ENCODE measurements around the gene KSR1.

Gene KSR1

DNA sequence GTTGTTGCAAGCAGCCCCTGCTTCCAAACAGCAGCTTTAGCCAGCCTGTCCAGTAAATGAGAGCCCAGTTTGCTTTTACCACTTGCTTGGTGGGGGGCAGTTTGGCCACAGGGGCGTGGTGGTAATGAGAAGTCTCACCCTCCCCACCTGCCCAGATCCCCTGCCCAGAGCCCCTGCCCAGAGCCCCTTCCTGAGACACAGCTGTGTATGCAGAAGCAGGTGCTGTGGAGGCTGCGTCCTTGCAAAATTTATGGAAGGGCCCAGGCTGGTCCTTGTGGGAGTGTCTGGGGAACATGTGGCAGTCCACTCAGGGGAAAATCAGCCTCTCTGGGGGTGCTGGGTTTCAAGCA lies 147.1 kb downstream of the KSR1 start:
- DNase-seq, result no peak
- no peak overlapping the region for H4K8ac ChIP-seq (ENCODE audit: low read depth, low read length)
- no peak overlapping the region for H3K23ac ChIP-seq (ENCODE audit: low read length)
- no peaks in the 10 kb centered on the region for H3K27me3 ChIP-seq (ENCODE audit: insufficient read depth, low read length, poor library complexity)
- no peak overlapping the region for H3K4me2 ChIP-seq (ENCODE audit: low read length)
- no CpG with 5 or more reads among the region's 2 CpGs for WGBS (ENCODE audit: extremely low coverage, insufficient coverage, low lambda C conversion rate)
- H3K79me2 ChIP-seq (ENCODE audit: control insufficient read depth, insufficient read depth, low read length), result no peaks in the 10 kb centered on the region
- H3K4me3 ChIP-seq (ENCODE audit: low read length), result no peak overlapping the region
- no peak overlapping the region for H4K5ac ChIP-seq (ENCODE audit: low read length)
- H3K36me3 ChIP-seq (ENCODE audit: control insufficient read depth, insufficient read depth, low read length), result peaks cover 2% of the 10 kb centered on the region
- no peak overlapping the region for H2AK5ac ChIP-seq (ENCODE audit: low read length)
- H3K27ac ChIP-seq (ENCODE audit: low read depth, low read length), result no peak overlapping the region
- no peak overlapping the region for H3K4ac ChIP-seq (ENCODE audit: low read depth, low read length)
- H3K56ac ChIP-seq (ENCODE audit: low read length), result no peak overlapping the region
- no peak overlapping the region for H3K9ac ChIP-seq (ENCODE audit: low read length)
- no peaks in the 10 kb centered on the region for H3K4me1 ChIP-seq (ENCODE audit: control insufficient read depth, low read depth, low read length)
- H2BK120ac ChIP-seq (ENCODE audit: low read depth, low read length), result no peak overlapping the region
- H3K18ac ChIP-seq (ENCODE audit: low read length), result no peak overlapping the region
- H2BK5ac ChIP-seq (ENCODE audit: low read length), result no peak overlapping the region
- H3K79me1 ChIP-seq (ENCODE audit: low read length), result no peaks in the 10 kb centered on the region
- no peak overlapping the region for H2BK15ac ChIP-seq (replicated peaks; ENCODE audit: low read depth)

DNA sequence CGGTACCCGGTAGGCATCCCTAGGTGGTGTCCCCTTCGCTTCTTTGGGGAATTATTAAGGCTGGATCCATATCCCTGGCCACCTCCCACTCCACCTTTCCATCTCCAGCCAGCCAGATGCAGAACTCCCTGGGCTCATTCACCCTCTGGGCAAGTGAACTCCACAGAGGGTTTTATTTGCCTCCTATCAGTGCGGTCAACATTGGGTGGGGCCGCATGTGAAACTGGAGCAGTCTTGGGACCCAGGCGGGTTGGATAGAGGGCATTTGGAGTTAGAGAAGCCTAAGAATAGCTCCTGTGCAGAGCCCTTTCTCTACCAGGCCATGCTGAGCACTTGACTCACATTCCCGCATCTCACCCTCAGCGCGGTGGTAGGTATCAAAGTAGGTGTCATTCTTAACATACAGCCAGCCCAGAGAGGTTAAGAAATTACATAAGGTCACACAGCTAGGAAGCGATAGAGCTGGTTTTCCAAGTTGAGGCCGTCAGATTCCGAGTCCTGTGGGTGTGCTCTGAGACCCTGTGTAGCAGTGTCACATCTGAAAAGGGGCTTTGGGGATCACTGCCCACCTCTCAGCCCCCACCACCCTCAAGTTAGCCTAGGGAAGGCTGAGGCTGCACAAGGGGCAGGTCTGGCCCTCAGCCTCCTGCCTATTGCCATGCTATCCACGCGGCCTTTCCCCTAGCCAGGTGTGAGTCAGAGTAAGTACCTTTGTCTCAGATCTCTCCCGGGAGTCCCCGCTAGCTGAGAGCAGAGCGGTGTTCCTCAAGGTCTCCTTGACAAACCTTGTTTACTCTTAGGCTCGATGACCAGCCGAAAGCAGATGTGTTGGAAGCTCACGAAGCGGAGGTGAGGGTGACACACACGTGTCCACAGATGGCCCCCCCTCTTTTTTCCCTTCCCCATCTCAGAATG lies 147.9 kb downstream of the KSR1 start:
- Histone ChIP-seq H2BK120ac (ENCODE audit: low read depth, low read length) (no peak overlapping the region), H4K8ac (ENCODE audit: low read depth, low read length) (no peak overlapping the region), H3K9ac (ENCODE audit: low read length) (no peak overlapping the region), H2BK15ac (replicated peaks; ENCODE audit: low read depth) (no peak overlapping the region), H2BK5ac (ENCODE audit: low read length) (no peak overlapping the region), H3K4me3 (ENCODE audit: low read length) (no peak overlapping the region), H2AK5ac (ENCODE audit: low read length) (no peak overlapping the region), H3K4me2 (ENCODE audit: low read length) (no peak overlapping the region), H3K4me1 (ENCODE audit: control insufficient read depth, low read depth, low read length) (no peaks in the 10 kb centered on the region), H3K18ac (ENCODE audit: low read length) (no peak overlapping the region), H3K27ac (ENCODE audit: low read depth, low read length) (no peak overlapping the region), H3K56ac (ENCODE audit: low read length) (no peak overlapping the region), H3K79me1 (ENCODE audit: low read length) (no peaks in the 10 kb centered on the region), H3K27me3 (ENCODE audit: insufficient read depth, low read length, poor library complexity) (no peaks in the 10 kb centered on the region), H3K4ac (ENCODE audit: low read depth, low read length) (no peak overlapping the region), H4K5ac (ENCODE audit: low read length) (no peak overlapping the region), H3K79me2 (ENCODE audit: control insufficient read depth, insufficient read depth, low read length) (no peaks in the 10 kb centered on the region), H3K36me3 (ENCODE audit: control insufficient read depth, insufficient read depth, low read length) (peaks cover 2% of the 10 kb centered on the region), H3K23ac (ENCODE audit: low read length) (no peak overlapping the region)
- WGBS (ENCODE audit: extremely low coverage, insufficient coverage, low lambda C conversion rate), result no CpG with 5 or more reads among the region's 22 CpGs
- no peak for DNase-seq

DNA sequence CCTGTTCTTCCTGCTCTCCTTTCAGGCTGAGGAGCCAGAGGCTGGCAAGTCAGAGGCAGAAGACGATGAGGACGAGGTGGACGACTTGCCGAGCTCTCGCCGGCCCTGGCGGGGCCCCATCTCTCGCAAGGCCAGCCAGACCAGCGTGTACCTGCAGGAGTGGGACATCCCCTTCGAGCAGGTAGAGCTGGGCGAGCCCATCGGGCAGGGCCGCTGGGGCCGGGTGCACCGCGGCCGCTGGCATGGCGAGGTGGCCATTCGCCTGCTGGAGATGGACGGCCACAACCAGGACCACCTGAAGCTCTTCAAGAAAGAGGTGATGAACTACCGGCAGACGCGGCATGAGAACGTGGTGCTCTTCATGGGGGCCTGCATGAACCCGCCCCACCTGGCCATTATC lies 149.2 kb downstream of the KSR1 start:
- H2BK15ac ChIP-seq (replicated peaks; ENCODE audit: low read depth), result no peak overlapping the region
- DNase-seq, result no peak
- H3K56ac ChIP-seq (ENCODE audit: low read length), result no peak overlapping the region
- H3K36me3 ChIP-seq (ENCODE audit: control insufficient read depth, insufficient read depth, low read length), result peaks cover 7% of the 10 kb centered on the region
- no peak overlapping the region for H2BK120ac ChIP-seq (ENCODE audit: low read depth, low read length)
- H3K27me3 ChIP-seq (ENCODE audit: insufficient read depth, low read length, poor library complexity), result no peaks in the 10 kb centered on the region
- H3K4me2 ChIP-seq (ENCODE audit: low read length), result no peak overlapping the region
- no peaks in the 10 kb centered on the region for H3K79me2 ChIP-seq (ENCODE audit: control insufficient read depth, insufficient read depth, low read length)
- H3K27ac ChIP-seq (ENCODE audit: low read depth, low read length), result no peak overlapping the region
- H4K5ac ChIP-seq (ENCODE audit: low read length), result no peak overlapping the region
- no CpG with 5 or more reads among the region's 25 CpGs for WGBS (ENCODE audit: extremely low coverage, insufficient coverage, low lambda C conversion rate)
- H3K79me1 ChIP-seq (ENCODE audit: low read length), result no peaks in the 10 kb centered on the region
- no peaks in the 10 kb centered on the region for H3K4me1 ChIP-seq (ENCODE audit: control insufficient read depth, low read depth, low read length)
- no peak overlapping the region for H4K8ac ChIP-seq (ENCODE audit: low read depth, low read length)
- no peak overlapping the region for H3K23ac ChIP-seq (ENCODE audit: low read length)
- H3K4ac ChIP-seq (ENCODE audit: low read depth, low read length), result no peak overlapping the region
- no peak overlapping the region for H2BK5ac ChIP-seq (ENCODE audit: low read length)
- H3K9ac ChIP-seq (ENCODE audit: low read length), result no peak overlapping the region
- no peak overlapping the region for H3K4me3 ChIP-seq (ENCODE audit: low read length)
- H3K18ac ChIP-seq (ENCODE audit: low read length), result no peak overlapping the region
- no peak overlapping the region for H2AK5ac ChIP-seq (ENCODE audit: low read length)

DNA sequence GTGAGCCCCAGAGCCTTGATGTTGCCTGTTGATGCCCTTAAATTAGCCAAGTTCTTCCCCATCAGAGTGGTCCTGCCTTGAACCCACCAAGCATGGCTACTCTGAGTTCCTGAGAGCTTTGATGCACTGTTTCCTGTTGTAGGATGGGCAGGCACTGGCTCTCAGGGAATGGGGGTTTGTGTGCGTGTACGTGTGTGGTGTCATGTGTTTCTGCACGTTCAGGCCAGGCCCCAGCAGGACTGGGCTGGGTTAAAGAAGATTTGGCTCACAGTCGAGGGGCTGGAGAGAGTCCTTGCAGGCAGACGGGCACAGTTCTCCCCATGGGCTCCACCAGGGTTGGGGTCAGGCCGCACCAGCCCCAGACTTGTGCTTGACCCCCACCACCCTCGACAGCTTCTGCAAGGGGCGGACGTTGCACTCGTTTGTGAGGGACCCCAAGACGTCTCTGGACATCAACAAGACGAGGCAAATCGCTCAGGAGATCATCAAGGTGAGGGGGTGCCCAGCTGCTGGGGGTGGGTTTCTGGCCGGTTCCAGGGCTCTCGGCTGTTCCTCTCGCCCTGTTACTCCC lies 151.4 kb downstream of the KSR1 start:
- H3K18ac ChIP-seq (ENCODE audit: low read length), result no peak overlapping the region
- no peak overlapping the region for H2BK5ac ChIP-seq (ENCODE audit: low read length)
- no peak for DNase-seq
- no peak overlapping the region for H3K23ac ChIP-seq (ENCODE audit: low read length)
- H2BK15ac ChIP-seq (replicated peaks; ENCODE audit: low read depth), result no peak overlapping the region
- peaks cover 12% of the 10 kb centered on the region for H3K36me3 ChIP-seq (ENCODE audit: control insufficient read depth, insufficient read depth, low read length)
- no peak overlapping the region for H4K5ac ChIP-seq (ENCODE audit: low read length)
- no peak overlapping the region for H2AK5ac ChIP-seq (ENCODE audit: low read length)
- H3K4me1 ChIP-seq (ENCODE audit: control insufficient read depth, low read depth, low read length), result no peaks in the 10 kb centered on the region
- H2BK120ac ChIP-seq (ENCODE audit: low read depth, low read length), result no peak overlapping the region
- no peak overlapping the region for H4K8ac ChIP-seq (ENCODE audit: low read depth, low read length)
- no peak overlapping the region for H3K4me2 ChIP-seq (ENCODE audit: low read length)
- no peaks in the 10 kb centered on the region for H3K79me1 ChIP-seq (ENCODE audit: low read length)
- H3K4me3 ChIP-seq (ENCODE audit: low read length), result no peak overlapping the region
- no peak overlapping the region for H3K9ac ChIP-seq (ENCODE audit: low read length)
- no peak overlapping the region for H3K4ac ChIP-seq (ENCODE audit: low read depth, low read length)
- WGBS (ENCODE audit: extremely low coverage, insufficient coverage, low lambda C conversion rate), result no CpG with 5 or more reads among the region's 16 CpGs
- no peak overlapping the region for H3K56ac ChIP-seq (ENCODE audit: low read length)
- no peaks in the 10 kb centered on the region for H3K27me3 ChIP-seq (ENCODE audit: insufficient read depth, low read length, poor library complexity)
- H3K27ac ChIP-seq (ENCODE audit: low read depth, low read length), result no peak overlapping the region
- no peaks in the 10 kb centered on the region for H3K79me2 ChIP-seq (ENCODE audit: control insufficient read depth, insufficient read depth, low read length)

DNA sequence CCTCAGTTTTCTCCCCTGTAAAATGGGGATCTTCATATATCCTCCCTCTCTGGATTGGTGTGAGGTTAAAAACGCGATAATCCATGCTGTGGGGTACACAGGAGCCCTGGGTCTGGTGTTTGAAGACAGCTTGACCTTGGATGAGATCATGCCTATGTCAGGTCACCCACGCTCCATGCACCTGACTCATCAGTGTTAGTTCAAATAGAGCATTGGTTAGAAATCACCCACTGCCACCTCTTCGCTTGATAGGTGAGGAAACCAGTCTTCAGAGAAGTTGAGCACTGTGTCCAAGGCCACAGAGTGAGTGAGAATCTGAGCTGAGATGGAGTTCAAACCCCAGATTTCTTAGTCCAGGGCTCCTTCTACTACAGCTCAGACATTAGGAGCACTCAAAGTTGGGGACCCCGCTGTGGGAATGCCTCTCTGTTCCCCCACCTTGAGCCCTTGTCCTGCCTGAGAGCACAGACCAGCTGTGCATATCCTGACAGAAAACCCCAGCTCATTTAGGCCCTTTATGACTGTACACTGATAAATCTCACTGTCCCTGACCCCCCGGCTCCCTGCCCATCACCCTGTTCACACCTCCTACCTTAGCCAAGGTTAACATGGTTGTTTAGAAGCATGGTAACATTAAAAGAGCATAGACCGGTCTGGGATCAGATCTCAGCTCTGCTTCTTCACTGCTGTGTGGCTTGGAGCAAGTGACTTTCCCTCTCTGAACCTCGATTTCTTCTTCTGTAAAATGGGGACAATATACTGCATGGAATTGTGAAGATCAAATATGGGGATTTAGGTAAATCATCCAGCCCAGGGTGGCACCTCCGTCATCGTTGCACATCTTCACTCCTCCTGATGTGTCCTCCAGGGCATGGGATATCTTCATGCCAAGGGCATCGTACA lies 152.3 kb downstream of the KSR1 start:
- H3K9ac ChIP-seq (ENCODE audit: low read length), result no peak overlapping the region
- peaks cover 12% of the 10 kb centered on the region for H3K36me3 ChIP-seq (ENCODE audit: control insufficient read depth, insufficient read depth, low read length)
- H2BK5ac ChIP-seq (ENCODE audit: low read length), result no peak overlapping the region
- no peaks in the 10 kb centered on the region for H3K27me3 ChIP-seq (ENCODE audit: insufficient read depth, low read length, poor library complexity)
- no peak overlapping the region for H4K8ac ChIP-seq (ENCODE audit: low read depth, low read length)
- H3K79me2 ChIP-seq (ENCODE audit: control insufficient read depth, insufficient read depth, low read length), result no peaks in the 10 kb centered on the region
- H2BK120ac ChIP-seq (ENCODE audit: low read depth, low read length), result no peak overlapping the region
- no peak overlapping the region for H4K5ac ChIP-seq (ENCODE audit: low read length)
- H3K27ac ChIP-seq (ENCODE audit: low read depth, low read length), result no peak overlapping the region
- H3K4me1 ChIP-seq (ENCODE audit: control insufficient read depth, low read depth, low read length), result no peaks in the 10 kb centered on the region
- no CpG with 5 or more reads among the region's 11 CpGs for WGBS (ENCODE audit: extremely low coverage, insufficient coverage, low lambda C conversion rate)
- H3K4me2 ChIP-seq (ENCODE audit: low read length), result no peak overlapping the region
- H3K4me3 ChIP-seq (ENCODE audit: low read length), result no peak overlapping the region
- no peak overlapping the region for H3K4ac ChIP-seq (ENCODE audit: low read depth, low read length)
- H3K23ac ChIP-seq (ENCODE audit: low read length), result no peak overlapping the region
- no peaks in the 10 kb centered on the region for H3K79me1 ChIP-seq (ENCODE audit: low read length)
- H3K18ac ChIP-seq (ENCODE audit: low read length), result no peak overlapping the region
- no peak overlapping the region for H3K56ac ChIP-seq (ENCODE audit: low read length)
- no peak for DNase-seq
- no peak overlapping the region for H2BK15ac ChIP-seq (replicated peaks; ENCODE audit: low read depth)
- no peak overlapping the region for H2AK5ac ChIP-seq (ENCODE audit: low read length)
